Measurements from ENCODE around the gene RFTN2.
"Not testable (repeated sequence)": the region's sequence is repeated elsewhere in the genome, so short reads cannot be mapped to it uniquely, and the experiment has no call there.

The RFTN2 gene

DNA sequence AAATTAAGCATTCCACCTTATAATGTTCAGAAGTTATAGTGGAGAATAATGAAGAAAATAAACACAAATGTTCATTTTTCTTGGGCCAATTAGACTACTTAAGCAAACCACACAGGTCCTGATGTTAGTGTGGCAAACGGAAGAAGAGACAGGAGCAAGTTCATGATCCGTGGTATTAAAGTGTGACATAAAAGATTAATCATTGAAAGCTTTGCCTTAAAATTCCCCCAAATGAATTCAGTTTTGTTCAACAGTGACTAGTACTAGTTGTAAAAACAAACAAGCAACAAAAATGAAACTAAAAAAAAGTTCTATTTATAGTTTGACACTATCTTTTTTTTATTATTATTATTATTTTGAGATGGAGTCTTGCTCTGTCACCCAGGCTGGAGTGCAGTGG is 73.7 kb downstream of the RFTN2 start:
- no peak for DNase-seq (ENCODE audit: low read depth)

DNA sequence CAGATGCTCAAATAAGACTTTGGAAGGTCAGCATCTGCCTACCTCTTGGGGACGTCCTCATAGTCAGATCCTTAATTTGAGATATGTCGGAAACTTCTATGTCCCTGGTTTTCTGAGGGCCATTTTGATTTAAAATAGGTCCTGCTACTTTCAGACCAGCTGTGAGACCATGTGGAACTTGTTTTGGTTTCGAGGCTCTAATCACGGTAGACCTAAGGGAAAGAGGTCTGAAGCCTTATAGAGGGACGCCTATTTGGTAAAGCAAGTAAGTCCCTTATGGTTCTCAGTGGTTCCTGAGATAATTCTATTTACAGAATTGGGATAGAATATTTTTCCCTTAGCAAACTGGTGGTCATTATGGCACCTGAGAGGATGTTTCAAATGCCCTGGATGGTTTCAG is 75.1 kb downstream of the RFTN2 start:
- DNase-seq (ENCODE audit: low read depth) = no peak

DNA sequence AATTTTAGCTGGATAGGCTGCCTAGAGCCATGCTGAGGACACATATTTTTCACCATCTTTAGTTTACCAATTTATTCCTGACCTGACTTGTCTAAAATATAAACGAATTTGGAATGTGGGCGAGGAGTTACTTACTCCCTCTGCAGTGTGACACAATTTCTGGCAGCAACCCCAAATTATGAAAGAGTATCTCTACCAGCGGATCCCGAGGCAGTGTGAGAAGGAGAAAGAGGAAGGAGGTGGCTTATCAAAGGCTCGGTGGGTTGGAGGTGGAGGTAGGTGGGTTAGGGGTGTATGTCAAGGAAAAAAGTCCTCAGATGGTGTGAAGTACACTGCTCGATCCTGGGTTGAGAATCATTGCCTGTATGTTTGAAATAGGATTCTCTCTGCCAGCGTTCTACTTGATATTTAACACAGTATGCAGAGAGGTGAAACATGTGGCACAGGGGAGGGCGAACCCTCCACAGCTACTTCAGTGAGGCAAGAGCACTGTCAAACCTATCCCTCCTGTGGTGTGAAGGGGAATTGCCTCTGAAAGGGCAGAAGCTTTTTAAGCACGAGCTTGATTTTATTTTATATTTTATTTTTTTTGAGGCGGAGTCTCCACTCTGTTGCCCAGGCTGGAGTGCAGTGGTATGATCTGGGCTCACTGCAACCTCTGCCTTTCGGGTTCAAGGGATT is 76.0 kb downstream of the RFTN2 start:
- DNase-seq (ENCODE audit: low read depth) = no peak

DNA sequence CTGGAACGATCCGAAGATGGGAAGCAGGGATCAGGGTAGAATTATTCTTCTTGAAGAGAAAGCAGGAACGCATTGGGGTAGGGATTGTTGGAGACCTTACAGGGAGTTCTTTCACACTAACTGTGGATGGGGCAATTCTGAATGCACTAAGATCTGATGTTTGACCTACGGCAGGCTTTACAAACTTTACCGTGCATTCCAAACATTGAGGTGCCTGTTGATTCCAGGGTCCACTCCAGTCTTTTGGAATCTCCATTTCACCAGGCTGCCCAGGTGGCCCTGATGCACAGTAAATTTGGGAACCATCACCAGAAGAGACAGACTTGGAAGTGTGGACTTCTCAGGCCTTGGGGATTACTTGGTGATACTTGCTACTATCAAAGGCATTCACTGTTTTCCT is 76.9 kb downstream of the RFTN2 start:
- no peak for DNase-seq (ENCODE audit: low read depth)

DNA sequence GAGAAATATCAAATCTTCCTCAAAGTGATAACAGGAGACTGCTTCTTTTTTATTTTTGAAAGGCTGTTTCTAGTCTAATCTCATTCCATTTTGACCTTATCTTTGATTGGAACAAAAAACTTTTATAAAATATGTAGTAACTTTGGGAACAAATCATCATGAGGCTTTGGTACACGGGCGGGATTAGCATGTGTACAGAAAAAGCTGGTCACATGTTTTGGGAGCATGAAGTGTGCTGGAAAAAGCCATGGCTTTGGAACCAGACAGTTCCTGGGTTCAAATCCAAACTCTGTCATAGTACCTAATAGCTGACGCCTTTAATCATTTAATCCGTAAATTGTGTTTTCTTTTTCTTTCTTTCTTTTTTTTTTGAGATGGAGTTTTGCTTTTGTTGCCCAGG is 78.2 kb downstream of the RFTN2 start:
- no peak for DNase-seq (ENCODE audit: low read depth)

DNA sequence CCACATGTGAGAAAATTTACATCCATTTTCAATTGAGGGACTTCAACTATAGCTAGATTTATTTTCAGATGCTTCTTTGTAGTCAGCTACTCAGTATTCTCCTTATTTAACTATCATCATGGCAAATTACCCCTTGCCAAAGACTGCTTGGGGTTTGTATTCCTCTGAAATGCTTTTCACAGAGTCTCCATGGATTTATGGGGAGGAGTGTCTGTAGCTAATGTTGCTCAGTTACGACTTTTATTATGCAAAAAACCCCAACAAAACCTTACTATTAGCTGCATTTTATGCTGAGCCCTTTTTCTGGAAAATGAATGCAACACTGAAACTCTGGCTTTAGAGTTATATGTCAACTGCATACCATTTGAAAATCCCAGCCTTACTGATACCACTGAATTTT is 78.6 kb downstream of the RFTN2 start:
- no peak for DNase-seq (ENCODE audit: low read depth)

DNA sequence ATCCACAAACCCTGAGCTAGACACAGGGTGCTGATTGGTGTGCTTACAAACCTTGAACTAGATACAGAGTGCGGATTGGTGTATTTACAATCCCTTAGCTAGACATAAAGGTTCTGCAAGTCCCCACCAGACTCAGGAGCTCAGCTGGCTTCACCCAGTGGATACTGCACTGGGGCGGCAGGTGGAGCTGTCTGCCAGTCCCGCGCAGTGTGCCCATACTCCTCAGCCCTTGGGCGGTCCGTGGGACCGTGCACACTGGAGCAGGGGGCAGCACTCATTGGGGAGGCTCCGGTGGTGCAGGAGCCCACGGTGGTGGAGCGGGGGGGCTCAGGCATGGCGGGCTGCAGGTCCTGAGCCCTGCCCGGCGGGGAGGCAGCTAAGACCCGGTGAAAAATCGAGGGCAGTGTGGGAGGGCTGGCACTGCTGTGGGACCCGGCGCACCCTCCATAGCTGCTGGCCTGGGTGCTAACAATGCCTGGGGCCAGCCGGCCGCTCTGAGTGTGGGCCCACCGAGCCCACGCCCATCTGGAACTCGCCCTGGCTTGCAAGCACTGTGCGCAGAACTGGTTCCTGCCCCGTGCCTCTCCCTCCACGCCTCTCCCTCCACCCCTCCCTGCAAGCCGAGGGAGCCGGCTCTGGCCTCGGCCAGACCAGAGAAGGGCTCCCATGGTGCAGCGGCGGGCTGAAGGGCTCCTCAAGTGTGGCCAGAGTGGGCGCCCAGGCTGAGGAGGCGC is 83.9 kb downstream of the RFTN2 start:
- no peak for DNase-seq (ENCODE audit: low read depth)

DNA sequence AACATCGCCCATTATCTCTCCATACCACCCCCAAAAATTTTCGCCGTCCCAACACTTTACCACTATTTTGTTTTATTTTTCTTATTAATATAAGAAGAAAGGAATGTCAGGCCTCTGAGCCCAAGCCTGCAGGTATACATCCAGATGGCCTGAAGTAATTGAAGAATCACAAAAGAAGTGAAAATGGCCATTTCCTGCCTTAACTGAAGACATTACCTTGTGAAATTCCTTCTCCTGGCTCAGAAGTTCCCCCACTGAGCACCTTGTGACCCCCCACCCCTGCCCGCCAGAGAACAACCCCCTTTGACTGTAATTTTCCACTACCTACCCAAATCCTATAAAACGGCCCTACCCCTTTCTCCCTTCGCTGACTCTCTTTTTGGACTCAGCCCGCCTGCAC is 88.1 kb downstream of the RFTN2 start:
- DNase-seq (ENCODE audit: low read depth) = not testable (repeated sequence)

DNA sequence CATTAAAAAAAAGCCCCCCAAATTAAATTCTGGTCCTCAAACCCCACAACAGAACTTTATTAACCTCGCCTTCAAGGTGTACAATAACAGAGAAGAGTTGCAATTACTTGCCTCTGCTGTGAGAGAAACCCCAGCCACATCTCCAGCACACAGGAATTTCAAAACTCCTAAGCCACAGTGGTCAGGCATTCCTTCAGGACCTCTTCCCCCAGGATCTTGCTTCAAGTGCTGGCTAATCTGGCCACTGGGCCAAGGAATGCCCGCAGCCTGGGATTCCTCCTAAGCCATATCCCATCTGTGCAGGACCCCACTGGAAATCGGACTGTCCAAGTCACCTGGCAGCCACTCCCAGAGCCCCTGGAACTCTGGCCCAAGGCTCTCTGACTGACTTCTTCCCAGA is 95.2 kb downstream of the RFTN2 start:
- DNase-seq (ENCODE audit: low read depth) = not testable (repeated sequence)

DNA sequence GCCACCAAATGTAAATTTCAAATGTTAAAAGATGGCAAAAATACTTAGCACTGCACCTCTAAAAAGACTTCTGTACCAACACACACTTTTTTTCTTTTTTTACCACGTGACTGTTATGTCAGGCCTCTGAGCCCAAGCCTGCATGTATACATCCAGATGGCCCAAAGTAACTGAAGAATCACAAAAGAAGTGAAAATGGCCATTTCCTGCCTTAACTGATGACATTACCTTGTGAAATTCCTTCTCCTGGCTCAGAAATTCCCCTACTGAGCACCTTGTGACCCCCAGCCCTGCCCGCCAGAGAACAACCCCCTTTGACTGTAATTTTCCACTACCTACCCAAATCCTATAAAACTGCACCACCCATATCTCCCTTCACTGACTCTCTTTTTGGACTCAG is 97.1 kb downstream of the RFTN2 start:
- not testable (repeated sequence) for DNase-seq (ENCODE audit: low read depth)

DNA sequence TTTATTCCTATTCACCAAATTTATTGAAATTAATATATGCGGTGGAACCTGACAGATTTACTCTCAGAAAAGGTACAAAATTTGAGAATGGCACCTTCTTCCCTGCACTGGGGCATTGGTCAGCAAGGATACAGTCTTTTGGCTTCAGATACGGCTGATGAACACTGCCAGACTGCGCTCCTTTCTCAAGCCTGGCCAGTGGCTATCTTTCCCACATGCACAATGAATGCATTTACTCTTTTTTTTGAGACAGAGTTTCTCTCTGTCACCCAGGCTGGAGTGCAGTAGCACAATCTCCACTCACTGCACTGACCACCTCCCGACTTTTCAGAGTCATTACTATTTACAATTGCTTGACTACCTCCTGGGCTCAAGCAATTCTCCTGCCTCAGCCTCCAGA is 97.9 kb downstream of the RFTN2 start:
- no peak for DNase-seq (ENCODE audit: low read depth)

DNA sequence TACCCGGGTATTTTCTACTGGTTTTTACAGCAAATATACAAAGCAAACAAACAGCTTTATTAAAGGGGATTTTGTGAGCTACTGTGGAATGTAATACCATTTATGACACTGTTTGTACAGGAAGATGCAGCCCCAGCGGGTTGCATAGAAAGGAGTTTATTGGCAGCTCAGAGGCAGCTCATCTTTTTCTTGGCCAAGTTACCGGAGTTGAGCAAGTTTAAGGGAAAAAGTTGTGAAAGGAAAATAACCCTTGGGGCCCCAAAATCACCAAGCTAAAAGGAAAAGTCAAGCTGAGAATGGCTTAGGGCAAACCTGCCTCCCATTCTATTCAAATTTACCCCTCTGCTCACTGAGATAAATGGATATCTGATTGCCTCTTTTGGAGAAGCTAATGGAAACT is 98.8 kb downstream of the RFTN2 start:
- DNase-seq (ENCODE audit: low read depth) = no peak

DNA sequence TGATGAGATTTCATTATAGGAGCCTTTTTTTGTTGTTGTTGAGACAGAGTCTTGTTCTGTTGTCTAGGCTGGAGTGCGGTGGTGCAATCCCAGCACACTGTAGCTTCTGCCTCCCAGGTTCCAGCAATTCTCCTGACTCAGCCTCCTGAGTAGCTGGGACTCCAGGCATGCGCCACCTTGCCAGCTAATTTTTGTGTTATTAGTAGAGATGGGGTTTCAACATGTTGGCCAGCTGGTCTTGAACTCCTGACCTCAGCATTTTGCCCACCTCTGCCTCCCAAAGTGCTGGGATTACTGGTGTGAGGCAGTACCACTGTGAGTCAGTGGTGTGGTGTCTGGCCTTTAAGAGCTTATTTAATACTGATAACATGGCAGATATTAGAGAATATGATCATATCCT is 99.4 kb downstream of the RFTN2 start:
- DNase-seq (ENCODE audit: low read depth) = no peak

DNA sequence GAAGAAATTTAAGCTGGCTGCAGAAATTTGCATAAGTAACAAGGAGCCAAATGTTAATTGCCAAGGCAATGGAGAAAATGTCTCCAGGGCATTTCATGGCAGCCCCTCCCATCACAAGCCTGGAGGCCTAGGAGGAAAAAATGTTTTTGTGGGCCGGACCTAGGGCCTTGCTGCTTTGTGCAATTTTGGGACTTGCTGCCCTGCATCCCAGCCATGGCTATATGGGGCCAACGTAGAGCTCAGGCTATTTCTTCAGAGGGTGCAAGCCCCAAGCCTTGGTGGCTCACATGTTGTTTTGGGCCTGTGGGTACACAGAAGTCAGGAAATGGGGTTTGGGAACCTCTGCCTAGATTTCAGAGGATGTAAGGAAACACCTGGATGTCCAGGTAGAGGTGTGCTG is 101.8 kb downstream of the RFTN2 start:
- DNase-seq (ENCODE audit: low read depth) = no peak

DNA sequence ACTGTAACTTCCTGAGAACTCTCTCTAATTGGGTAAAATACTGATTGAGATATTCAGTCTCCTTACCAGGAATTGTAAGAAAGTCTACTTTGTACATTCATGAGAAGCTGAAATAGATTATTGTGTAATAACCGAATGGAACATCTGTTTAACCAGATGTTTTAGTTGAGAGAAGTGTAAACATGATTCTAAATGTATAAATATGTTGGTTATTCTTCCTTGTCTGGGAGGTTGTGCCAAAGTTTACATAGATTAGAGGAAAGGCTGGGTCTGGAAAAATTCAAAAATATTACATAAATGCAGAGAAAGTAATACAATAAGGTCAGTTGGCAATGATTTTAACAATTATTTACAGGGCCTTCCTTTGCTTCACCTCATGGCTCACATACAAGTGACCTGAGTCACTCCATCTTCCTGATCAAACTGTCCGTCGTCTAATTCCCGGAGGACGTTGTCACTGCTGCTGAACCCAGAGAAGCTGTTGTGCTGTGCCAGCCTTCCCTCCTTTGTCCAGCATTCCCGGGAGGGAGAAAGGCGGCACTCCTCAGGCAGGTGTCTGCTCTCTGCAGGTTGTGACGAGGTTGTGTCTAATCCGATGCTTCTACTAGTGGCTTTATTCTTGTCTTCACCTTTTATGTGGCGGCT is 103.6 kb downstream of the RFTN2 start:
- no peak for DNase-seq (ENCODE audit: low read depth)

DNA sequence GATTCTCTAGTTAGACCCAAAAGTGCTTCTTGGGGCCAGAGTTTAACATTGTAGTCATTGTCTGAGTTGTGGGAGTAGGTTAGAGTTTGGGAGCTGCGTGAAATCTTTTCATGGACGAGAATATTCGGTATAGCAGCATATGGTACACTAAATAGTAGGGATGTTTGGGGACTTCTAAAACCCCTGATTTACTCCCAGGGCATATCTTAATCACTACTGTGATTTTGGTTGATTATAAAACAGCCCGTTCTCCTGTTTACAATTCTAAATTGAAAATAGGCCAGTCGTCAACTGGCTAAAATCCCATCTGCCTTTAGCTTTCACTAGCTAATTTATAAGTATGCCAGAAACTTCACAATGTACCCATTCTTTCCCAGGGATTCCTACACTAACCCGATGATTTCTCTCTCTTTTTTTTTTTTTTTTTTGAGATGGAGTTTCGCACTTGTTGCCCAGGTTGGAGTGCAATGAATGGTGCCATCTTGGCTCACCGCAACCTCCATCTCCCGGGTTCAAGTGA is 115.2 kb downstream of the RFTN2 start:
- no peak for DNase-seq (ENCODE audit: low read depth)

DNA sequence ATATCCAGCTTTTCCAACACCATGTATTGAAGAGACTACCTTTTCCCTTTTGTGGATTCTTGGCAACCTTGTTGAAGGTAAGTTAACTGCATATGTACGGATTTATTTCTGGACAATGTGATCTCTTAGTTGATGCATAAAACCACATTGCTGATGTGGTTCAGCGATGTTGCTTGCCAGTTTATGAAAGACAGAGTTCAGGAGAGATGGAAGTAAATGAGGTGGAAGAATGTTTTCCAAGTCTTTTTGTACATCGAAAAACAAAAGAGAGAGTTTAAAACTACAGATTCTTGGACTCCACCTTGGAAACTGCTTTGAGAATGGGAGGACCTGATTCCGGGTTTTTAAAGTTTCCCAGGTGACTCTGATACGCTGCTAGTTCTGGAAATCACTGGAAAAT is 115.7 kb downstream of the RFTN2 start:
- no peak for DNase-seq (ENCODE audit: low read depth)

DNA sequence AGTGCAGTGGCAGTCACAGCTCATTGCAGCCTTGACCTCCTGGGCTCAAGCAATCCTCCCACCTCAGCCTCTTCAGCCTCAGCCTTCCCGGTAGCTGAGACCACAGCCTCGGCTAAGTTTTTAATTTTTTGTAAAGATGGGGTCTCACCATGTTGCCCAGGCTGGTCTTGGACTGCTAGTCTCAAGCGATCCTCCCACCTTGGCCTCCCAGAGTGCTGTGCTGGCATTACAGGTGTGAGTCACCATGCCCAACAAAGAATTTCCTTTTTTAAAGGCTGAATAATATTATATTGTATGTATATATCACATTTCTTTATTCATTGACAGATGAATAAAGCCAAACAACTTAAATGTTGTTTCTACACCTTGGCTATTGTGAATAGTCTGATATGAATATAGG is 117.0 kb downstream of the RFTN2 start:
- DNase-seq (ENCODE audit: low read depth) = no peak

DNA sequence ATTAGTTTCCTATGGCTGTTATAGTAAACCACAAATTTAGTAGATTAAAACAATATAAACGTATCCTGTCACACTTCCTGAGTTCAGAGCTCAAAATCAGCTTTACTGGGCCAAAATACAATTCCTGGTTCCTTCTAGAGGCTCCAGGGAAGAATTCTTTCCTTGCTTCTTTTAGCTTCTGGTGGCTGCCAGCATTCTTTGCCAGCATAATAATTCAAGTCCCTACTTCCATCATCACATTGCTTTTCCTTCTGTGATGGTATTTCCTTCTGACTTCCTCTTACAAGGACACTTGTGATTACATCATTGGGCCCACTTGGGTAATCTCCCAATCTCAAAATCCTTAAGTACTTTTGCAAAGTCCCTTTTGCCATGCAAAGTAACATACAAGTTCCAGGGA is 118.9 kb downstream of the RFTN2 start:
- DNase-seq (ENCODE audit: low read depth) = no peak

DNA sequence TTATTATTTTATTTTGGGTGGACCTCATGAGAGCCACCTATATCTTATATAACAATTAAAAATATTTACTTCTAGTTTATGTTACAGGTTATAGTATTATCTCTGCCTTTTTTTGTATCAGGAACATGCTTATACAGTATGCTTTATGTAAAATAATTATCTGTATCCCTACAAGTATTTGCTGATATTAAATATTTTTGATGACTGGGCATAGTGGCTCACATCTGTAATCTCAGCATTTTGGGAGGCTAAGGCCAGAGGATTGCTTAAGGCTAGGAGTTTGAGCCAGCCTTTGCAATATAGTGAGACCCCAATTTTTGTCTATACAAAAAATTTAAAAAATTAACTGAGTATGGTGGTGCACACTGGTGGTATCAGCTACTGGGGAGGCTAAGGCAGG is 119.9 kb downstream of the RFTN2 start:
- no peak for DNase-seq (ENCODE audit: low read depth)

DNA sequence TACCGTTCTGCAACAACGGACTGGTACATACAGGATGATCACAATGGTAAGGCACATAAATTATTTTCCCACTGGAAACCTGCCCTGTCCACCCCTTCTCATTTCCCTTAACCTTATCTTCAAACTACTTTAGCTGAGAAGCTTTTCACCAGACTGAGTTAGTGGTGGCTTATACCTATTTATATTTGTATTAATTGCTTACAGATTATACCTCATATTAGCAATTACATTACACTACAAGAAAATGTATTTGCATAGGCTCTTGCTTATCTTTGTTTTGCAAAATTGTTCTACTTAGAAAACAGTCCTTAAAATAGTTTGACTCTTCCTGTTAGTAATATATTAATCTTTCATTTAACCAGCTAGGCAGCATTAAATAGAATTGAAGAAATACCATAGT is 124.1 kb downstream of the RFTN2 start:
- not testable (repeated sequence) for DNase-seq (ENCODE audit: low read depth)

DNA sequence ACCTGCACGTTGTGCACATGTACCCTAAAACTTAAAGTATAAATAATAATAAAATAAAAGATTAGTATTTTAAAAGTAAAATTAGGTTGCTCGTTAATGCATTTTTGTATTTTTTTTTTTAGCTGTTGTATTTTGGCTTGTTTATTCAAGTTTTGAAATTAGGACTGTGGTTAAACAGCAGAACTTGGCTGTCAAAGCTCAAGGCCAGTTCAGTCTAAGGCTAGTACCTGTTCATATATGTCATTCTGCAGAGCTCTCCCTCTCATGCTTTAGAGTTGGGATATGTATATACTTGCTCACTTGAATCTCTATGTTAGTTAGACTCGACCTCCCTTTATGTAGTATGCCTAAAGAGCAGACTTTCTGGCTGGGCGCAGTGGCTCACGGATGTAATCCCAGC is 126.8 kb downstream of the RFTN2 start:
- DNase-seq (ENCODE audit: low read depth) = no peak

DNA sequence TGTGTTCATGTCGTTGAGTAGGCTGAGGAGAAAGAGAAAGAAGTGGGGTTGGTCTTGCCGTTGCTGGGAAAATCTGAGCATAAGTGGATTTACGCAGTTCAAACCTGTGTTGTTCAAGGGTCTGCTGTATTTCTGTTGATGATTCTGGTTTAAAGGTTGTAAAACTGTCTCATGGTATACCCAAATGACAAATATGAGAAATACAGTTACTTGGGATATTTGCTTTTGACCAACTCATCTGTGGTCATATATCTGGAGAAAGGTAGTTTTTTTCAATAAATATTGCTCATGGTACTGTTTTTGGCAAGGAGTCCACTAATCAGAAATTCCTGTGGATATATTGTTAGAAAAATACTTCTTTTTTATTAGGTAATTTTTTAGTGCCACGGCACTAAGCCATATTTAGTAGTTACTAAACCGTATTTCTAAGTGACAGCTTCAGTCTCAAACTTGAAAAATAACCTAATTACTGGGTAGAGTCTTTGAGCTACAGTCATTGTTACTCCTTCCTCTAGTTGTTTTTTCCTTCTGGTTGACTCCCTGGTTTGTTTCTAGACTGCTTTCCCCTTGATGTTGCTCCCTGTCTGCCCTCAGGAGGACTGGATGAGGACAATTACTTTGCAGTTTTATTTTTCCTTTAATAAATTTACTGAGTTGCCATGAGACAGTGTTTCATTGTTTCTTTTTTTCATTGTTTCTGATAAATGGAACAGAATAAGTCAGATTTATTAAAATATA is 128.1 kb downstream of the RFTN2 start:
- DNase-seq (ENCODE audit: low read depth) = no peak
